GM12878 (cell line): ENCODE results near the gene DTX3. TPM values are rescaled to one million over a fixed set of nuclear protein-coding genes. Genes with fewer than 3 reads are reported as not detected.

ENCODE experiments used
- ATAC-seq: fragments of 200-7000 bp; cut with Tn5 transposase; 3 replicates; pipeline ENCODE4 v1.9.1; 2020; ENCODE audit warnings: mild to moderate bottlenecking, moderate library complexity
- BruUV-seq: library from RNA; stranded (reverse); fragments of 400-500 nt; replicated peaks from 2 replicates; lab custom pipeline; 2021; lab: Mats Ljungman, UMichigan
- CTCF ChIA-PET: fragments of 300-600 bp; sonication (Branson Sonifier 250); formaldehyde crosslinking; extraction: SDS; loops from one replicate; lab custom pipeline; 2021; ENCODE audit warnings: inconsistent platforms; lab: Yijun Ruan, JAX
- POLR2A ChIA-PET: fragments of 350-600 bp; formaldehyde crosslinking; extraction: SDS; loops from one replicate; lab custom pipeline; 2021; ENCODE audit warnings: inconsistent platforms; lab: Charles Lee
- RAD21 ChIA-PET: fragments of 300-600 bp; sonication (Branson Sonifier 250); formaldehyde crosslinking; loops from one replicate; lab custom pipeline; 2023; ENCODE audit warnings: antibody characterized with exemption; ENCODE audit not compliant: unreplicated experiment; lab: Charles Lee
- SMC1A ChIA-PET: fragments of 300-600 bp; sonication (Branson Sonifier 250); formaldehyde crosslinking; loops from one replicate; lab custom pipeline; 2023; ENCODE audit not compliant: unreplicated experiment, uncharacterized antibody; lab: Charles Lee
- DNase-seq: peaks from one replicate; pipeline ENCODE4 v3.0.0-alpha.2; 2011; ENCODE audit warnings: low read depth, low spot score
- FAIRE-seq: peaks from 3 replicates; lab custom pipeline; 2011; peaks lifted over from hg19 to GRCh38; lab: Jason Lieb, UNC
- H2AFZ ChIP-seq: 2 replicates; pipeline ENCODE4 v1.6.0; 2011; ENCODE audit warnings: low read depth, low read length, control low read depth; ENCODE audit not compliant: control insufficient read depth
- H3K27ac ChIP-seq: 2 replicates; pipeline ENCODE4 v1.5.1; 2011; ENCODE audit warnings: control low read depth; ENCODE audit not compliant: control insufficient read depth, insufficient read depth
- H3K27me3 ChIP-seq, 2 experiments: replicated peaks in 1 of 2; 2 replicates each; pipeline versions ENCODE4 v1.6.0 to v1.6.1; 2011; ENCODE audit warnings: low read length in 1 of 2; ENCODE audit not compliant: control insufficient read depth in 2 of 2, insufficient read depth in 2 of 2
- H3K36me3 ChIP-seq, 2 experiments: 2 replicates each; pipeline ENCODE4 v1.5.1; 2011; ENCODE audit warnings: low read length in 1 of 2; ENCODE audit not compliant: control insufficient read depth in 2 of 2, insufficient read depth in 2 of 2
- H3K4me1 ChIP-seq: 2 replicates; pipeline ENCODE4 v1.6.1; 2011; ENCODE audit warnings: mild to moderate bottlenecking, low read length, moderate library complexity, mixed read lengths; ENCODE audit not compliant: control insufficient read depth, insufficient read depth
- H3K4me2 ChIP-seq: 2 replicates; pipeline ENCODE4 v1.6.0; 2011; ENCODE audit warnings: control low read depth; ENCODE audit not compliant: control insufficient read depth, insufficient read depth
- H3K4me3 ChIP-seq: fragments of 200-600 bp; sonication (generic); 2 replicates; pipeline ENCODE4 v1.5.1; 2016
- H3K79me2 ChIP-seq: 2 replicates; pipeline ENCODE4 v1.6.0; 2011; ENCODE audit warnings: low read length; ENCODE audit not compliant: control insufficient read depth, insufficient read depth
- H3K9ac ChIP-seq: 2 replicates; pipeline ENCODE4 v1.8.0; 2011; ENCODE audit warnings: low read length, control low read depth, mixed read lengths; ENCODE audit not compliant: control insufficient read depth, insufficient read depth
- H3K9me3 ChIP-seq: replicated peaks from 3 replicates; pipeline ENCODE4 v1.5.1; 2011; ENCODE audit warnings: mild to moderate bottlenecking, low read length; ENCODE audit not compliant: control insufficient read depth, insufficient read depth
- H4K20me1 ChIP-seq: 2 replicates; pipeline ENCODE4 v1.6.0; 2011; ENCODE audit not compliant: control insufficient read depth, insufficient read depth
- BHLHE40 ChIP-seq, 2 experiments: fragments of 450-650 bp in 1 of 2; IDR thresholded peaks; 2 replicates each; pipeline ENCODE4 v1.6.1; 2011 to 2017; ENCODE audit warnings: low read depth in 2 of 2, borderline replicate concordance in 1 of 2, improper control_type of control experiment in 1 of 2, low read length in 1 of 2, mild to moderate bottlenecking in 1 of 2
- CBX3 ChIP-seq: fragments of 200-600 bp; sonication (generic); IDR thresholded peaks from 2 replicates; pipeline ENCODE4 v1.6.1; 2016; ENCODE audit warnings: low read depth, borderline replicate concordance
- E4F1 ChIP-seq: fragments of 450-650 bp; IDR thresholded peaks from 2 replicates; pipeline ENCODE4 v1.6.1; 2018; ENCODE audit warnings: borderline replicate concordance, mild to moderate bottlenecking; ENCODE audit not compliant: partially characterized antibody
- FOS ChIP-seq: IDR thresholded peaks from 3 replicates; pipeline ENCODE4 v1.6.1; 2011; ENCODE audit warnings: borderline replicate concordance; ENCODE audit not compliant: insufficient read length; ENCODE audit errors: extremely low read depth
- GABPA ChIP-seq: IDR thresholded peaks from 2 replicates; pipeline ENCODE4 v1.6.1; 2014; ENCODE audit warnings: antibody characterized with exemption, low read depth, mild to moderate bottlenecking, inconsistent platforms
- HSF1 ChIP-seq: fragments of 150-350 bp; IDR thresholded peaks from 2 replicates; pipeline ENCODE4 v1.6.1; 2014; ENCODE audit warnings: mild to moderate bottlenecking, low read depth, low read length
- IKZF1 ChIP-seq: fragments of 450-650 bp; conservative IDR thresholded peaks from 2 replicates; pipeline ENCODE4 v1.6.1; 2017; ENCODE audit warnings: antibody characterized with exemption, mild to moderate bottlenecking
- MLLT1 ChIP-seq: fragments of 450-650 bp; IDR thresholded peaks from 2 replicates; pipeline ENCODE4 v1.6.1; 2016; ENCODE audit warnings: mild to moderate bottlenecking
- MYC ChIP-seq: IDR thresholded peaks from 2 replicates; pipeline ENCODE4 v1.6.1; 2011; ENCODE audit warnings: mild to moderate bottlenecking, low read length, moderate library complexity, inconsistent platforms; ENCODE audit not compliant: insufficient read depth, insufficient replicate concordance, insufficient read length, severe bottlenecking
- RB1 ChIP-seq: fragments of 450-650 bp; formaldehyde crosslinking; IDR thresholded peaks from 2 replicates; pipeline ENCODE4 v1.6.1; 2017; ENCODE audit warnings: mild to moderate bottlenecking, borderline replicate concordance
- RUNX3 ChIP-seq: IDR thresholded peaks from 2 replicates; pipeline ENCODE4 v1.6.1; 2012; ENCODE audit warnings: low read length, inconsistent platforms
- SKIL ChIP-seq: fragments of 450-650 bp; IDR thresholded peaks from 2 replicates; pipeline ENCODE4 v1.6.1; 2017; ENCODE audit warnings: mild to moderate bottlenecking, low read depth, inconsistent platforms; ENCODE audit not compliant: poor library complexity, severe bottlenecking
- SPI1 ChIP-seq: IDR thresholded peaks from 2 replicates; pipeline ENCODE4 v1.6.1; 2011; ENCODE audit warnings: low read depth, mild to moderate bottlenecking, low read length, moderate library complexity, borderline replicate concordance; ENCODE audit not compliant: insufficient read depth
- TAF1 ChIP-seq: IDR thresholded peaks from 2 replicates; pipeline ENCODE4 v1.6.1; 2011; ENCODE audit warnings: mild to moderate bottlenecking, low read depth, low read length, borderline replicate concordance
- TARDBP ChIP-seq: IDR thresholded peaks from 2 replicates; pipeline ENCODE4 v1.6.1; 2016; ENCODE audit warnings: borderline replicate concordance
- ZNF24 ChIP-seq: fragments of 450-650 bp; IDR thresholded peaks from 2 replicates; pipeline ENCODE4 v1.6.1; 2017; ENCODE audit warnings: antibody characterized with exemption, mild to moderate bottlenecking
- WGBS: methylation state at CpG from one replicate; pipeline ENCODE4 v1.1.6; 2016; ENCODE audit warnings: low lambda C conversion rate; ENCODE audit not compliant: insufficient replicate concordance, insufficient coverage; ENCODE audit errors: missing lambda C conversion rate; 5-methylcytosine and 5-hydroxymethylcytosine counted together
- in situ Hi-C: fragments of 300-500 bp; cut with MboI; formaldehyde crosslinking; loops from 9 replicates; pipeline ENCODE4 v1.14.3; 2018; ENCODE audit warnings: mixed read lengths
- intact Hi-C: fragments of 100-400 bp; cut with micrococcal nuclease; formaldehyde crosslinking; loops from one replicate; pipeline ENCODE4 v1.14.2; 2022; ENCODE audit not compliant: unreplicated experiment
- polyA plus RNA-seq, 11 experiments: library from polyadenylated mRNA; depleted of rRNA in 4 of 11; unstranded in 6 of 11; stranded (reverse) in 5 of 11; fragments of >200 nt; fragmentation: Nextera tagmentation in 4 of 11; fragmentation: Illumina TruSeq in 1 of 11; extraction: Ambion mirVana in 4 of 11; extraction: Trizol in 1 of 11; gene quantifications; 1 replicate in 1 of 11; 2 replicates in 10 of 11; pipeline versions ENCODE4 v1.2.1 to v1.2.3, GENCODE V29; 2011 to 2016; ENCODE audit warnings: inconsistent platforms in 2 of 11, missing spikeins in 2 of 11, low read depth in 1 of 11
- total RNA-seq, 4 experiments: library from RNA; depleted of rRNA in 3 of 4; stranded (reverse); fragments of >200 nt in 3 of 4; fragmentation: Illumina TruSeq in 1 of 4; extraction: Trizol in 1 of 4; gene quantifications; 2 replicates each; pipeline versions ENCODE4 v1.2.1 to v1.2.3, GENCODE V29; 2013 to 2021

Gene DTX3
- total and polyA plus RNA-seq, 10 of the 15 experiments (the other 5 are each of a cell fraction or from before 2014, with no cell fraction given) = 1.1 to 13.6 (median 5.6) TPM

GRCh38 chr12:57630891-57631433 lies 26.3 kb downstream of the DTX3 start:
- 12% methylated on average over 6 of the region's 6 CpGs for WGBS
- H3K27me3 ChIP-seq = peaks cover 23% of the 10 kb centered on the region in 2 experiments
- no peak overlapping the region for H3K27ac ChIP-seq
- SMC1A ChIA-PET = interaction anchor here (0.8 to 1.2 kb wide), 2 partner anchors 9 to 47 kb away, joined by 3 to 5 read pairs; no protein-coding TSS in a partner anchor
- no peaks in the 10 kb centered on the region for H3K4me1 ChIP-seq
- intact Hi-C loops = no loop called here
- H3K9me3 ChIP-seq = no peaks in the 10 kb centered on the region
- no peaks in the 10 kb centered on the region for H4K20me1 ChIP-seq
- RAD21 ChIA-PET = no interaction called here
- in situ Hi-C loops = no loop called here
- DNase-seq = no peak
- BruUV-seq = no TSS peak
- H3K4me2 ChIP-seq = no peak overlapping the region
- H3K79me2 ChIP-seq = no peaks in the 10 kb centered on the region
- FAIRE-seq = no peak
- H3K36me3 ChIP-seq = no peaks in the 10 kb centered on the region
- POLR2A ChIA-PET = interaction anchor here (0.6 kb wide), 1 partner anchor 840 kb away, joined by 3 read pairs; no protein-coding TSS in a partner anchor
- H2AFZ ChIP-seq = no peak overlapping the region
- H3K4me3 ChIP-seq = no peak overlapping the region
- ATAC-seq = no peak
- CTCF ChIA-PET = interaction anchor here (0.9 to 1.4 kb wide), 4 partner anchors 16 to 179 kb away, joined by 3 to 11 read pairs (median 5); no protein-coding TSS in a partner anchor
- H3K9ac ChIP-seq = no peak overlapping the region
- no peak for TF ChIP-seq SKIL
- no peak for TF ChIP-seq BHLHE40 (IDR thresholded peaks at IDR 0.05; ENCODE audit: borderline replicate concordance in 1 of 2, low read depth in 2 of 2, low read length in 1 of 2)
- no peak for TF ChIP-seq GABPA
- TF ChIP-seq CBX3 = no peak
- no peak for TF ChIP-seq E4F1
- TF ChIP-seq TARDBP = no peak
- no peak for TF ChIP-seq ZNF24
- TF ChIP-seq MLLT1 = no peak
- TF ChIP-seq TAF1 = no peak
- TF ChIP-seq IKZF1 = no peak
- no peak for TF ChIP-seq RB1
- no peak for TF ChIP-seq RUNX3
- no peak for TF ChIP-seq MYC
- no peak for TF ChIP-seq SPI1
- TF ChIP-seq HSF1 = no peak
- TF ChIP-seq FOS = no peak
